C1 segment of cervical spinal cord (tissue), 14 donors: ENCODE results near the gene CD82.
A peak's percentile ranks its signal among the peaks of the same experiment; 100 is the strongest.
"Not testable (repeated sequence)": the region's sequence is repeated elsewhere in the genome, so short reads cannot be mapped to it uniquely, and the experiment has no call there.

Experiments
- DNase-seq, 14 donors: peaks; one replicate each; lab custom pipeline; 2025; lab: John Stamatoyannopoulos, UW

CD82 gene

DNA sequence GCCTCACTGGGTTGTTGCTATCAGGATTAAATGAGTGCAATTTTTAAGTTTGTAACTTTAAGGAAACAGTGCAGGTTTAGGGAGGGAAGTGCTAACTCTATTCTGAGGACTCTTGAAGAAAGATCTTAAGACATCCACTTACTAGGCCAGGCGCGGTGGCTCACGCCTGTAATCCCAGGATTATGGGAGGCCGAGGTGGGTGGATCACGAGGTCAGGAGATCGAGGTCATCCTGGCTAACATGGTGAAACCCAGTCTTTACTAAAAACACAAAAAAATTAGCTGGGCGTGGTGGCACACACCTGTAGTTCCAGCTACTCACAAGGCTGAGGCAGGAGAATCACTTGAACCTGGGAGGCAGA lies 5.5 kb upstream of the CD82 start:
- DNase-seq: not testable (repeated sequence)

GRCh38 chr11:44561275-44561805 lies 4.1 kb upstream of the CD82 start:
- no peak for DNase-seq

- DNase-seq: no peak
Observed at GRCh38 chr11:44561964-44562734, 3.3 kb upstream of the CD82 start.

DNA sequence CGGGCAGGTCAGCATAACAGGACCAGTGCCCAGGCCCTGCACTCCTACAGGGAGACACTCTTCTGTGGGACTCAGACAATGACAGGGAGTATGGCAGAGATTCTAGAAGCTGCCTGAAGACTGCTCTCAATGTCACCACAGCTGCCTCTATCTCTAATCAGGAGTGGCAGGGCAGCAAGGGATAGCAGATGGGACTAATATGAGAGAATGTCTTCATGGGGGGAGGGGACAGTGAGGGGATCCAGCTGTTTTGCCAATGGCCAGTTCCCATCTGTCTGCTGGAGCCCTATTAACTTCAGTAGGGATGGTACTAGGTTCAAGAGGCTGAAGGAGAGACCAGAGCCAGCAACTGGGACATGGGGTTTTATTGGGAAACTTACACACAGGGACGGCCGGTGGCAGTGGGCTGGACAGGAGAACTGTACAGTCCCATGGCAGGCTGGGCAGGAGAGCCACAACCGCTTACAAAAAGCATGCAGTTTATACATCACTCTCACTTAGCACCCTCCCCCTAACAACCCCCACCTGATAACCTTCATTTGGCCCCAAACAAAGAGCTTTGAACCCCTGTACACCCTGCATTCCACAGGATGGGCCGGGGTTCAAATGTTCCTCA lies 2.5 kb upstream of the CD82 start:
- no peak for DNase-seq

GRCh38 chr11:44563711-44564110 lies 1.8 kb upstream of the CD82 start:
- DNase-seq: no peak

GRCh38 chr11:44564166-44564565 lies 1.3 kb upstream of the CD82 start:
- DNase-seq: no peak

GRCh38 chr11:44564670-44565210 lies 723 bp upstream of the CD82 start:
- peak in 4 of 14 donors; percentile 71 to 90 (median 80) for DNase-seq

DNA sequence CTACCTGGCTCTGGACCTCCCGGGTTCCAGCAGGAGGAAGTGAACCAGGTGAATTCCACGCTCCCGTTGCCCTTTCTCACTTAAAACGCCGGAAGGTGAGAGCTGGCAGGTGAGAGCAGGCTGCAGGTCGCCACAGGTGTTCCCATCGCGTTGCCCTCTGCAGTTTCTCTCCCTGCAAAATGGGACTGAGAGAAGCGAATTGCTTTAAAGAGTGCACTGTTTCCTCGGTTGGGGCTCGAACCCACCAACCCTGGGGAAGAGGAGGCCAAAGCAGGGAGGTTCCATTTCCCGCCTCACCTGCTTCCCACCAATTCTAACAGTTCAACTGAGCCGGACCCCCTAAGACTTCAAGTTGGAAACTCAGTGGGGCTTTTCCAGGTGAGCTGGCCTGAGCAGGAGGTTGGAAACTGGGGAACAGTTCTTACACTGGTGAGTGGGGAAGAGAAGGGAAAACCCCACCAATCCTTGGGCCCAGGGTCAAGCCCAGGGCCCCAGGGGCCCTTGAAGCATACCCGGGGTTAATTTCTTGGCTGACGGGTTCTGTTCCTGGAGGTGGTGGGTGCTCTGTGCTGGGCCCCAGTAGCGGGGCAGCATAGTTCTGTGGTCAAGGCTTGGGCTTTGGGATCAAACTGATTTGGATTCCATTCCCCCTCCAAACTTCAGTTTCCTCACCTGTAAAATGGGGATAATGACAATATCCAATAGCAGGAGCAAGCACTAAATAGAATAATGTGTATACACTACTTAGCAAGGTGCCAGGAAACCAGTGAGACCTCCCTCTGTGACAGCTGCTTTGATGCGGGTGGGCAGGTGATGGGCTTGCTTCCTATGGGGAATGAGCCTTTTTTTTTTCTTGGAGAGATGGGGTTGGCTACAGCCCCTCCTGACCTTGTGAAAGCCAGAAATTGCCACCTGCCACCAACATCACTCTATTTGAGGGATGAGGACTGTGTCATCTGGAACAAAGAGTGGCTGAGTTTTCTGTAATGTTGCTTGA lies 788 bp downstream of the CD82 start:
- DNase-seq: no peak

- peak in 1 of 14 donors; percentile 14 for DNase-seq
Observed at GRCh38 chr11:44566952-44567875, 1.8 kb downstream of the CD82 start.

DNA sequence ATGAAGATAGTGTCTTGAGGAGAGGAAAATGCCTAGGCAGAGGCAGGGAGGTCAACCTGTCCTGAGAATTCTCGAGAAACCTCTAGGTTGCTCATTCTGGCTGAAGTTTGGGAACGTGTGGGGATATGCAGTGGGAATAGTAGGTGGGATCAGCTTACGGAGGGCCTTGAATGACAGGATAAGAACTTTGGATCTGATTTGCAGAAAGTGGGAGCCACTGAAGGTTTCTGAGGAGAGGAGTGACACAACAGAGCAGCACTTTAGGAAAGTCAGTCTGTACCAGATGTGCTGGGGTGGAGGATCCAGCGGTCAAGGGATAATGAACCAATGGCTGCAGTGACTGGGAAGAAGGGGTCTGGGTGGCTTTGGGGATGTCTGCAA lies 2.4 kb downstream of the CD82 start:
- DNase-seq: no peak

- no peak for DNase-seq
Observed at GRCh38 chr11:44568331-44568657, 2.8 kb downstream of the CD82 start.

DNA sequence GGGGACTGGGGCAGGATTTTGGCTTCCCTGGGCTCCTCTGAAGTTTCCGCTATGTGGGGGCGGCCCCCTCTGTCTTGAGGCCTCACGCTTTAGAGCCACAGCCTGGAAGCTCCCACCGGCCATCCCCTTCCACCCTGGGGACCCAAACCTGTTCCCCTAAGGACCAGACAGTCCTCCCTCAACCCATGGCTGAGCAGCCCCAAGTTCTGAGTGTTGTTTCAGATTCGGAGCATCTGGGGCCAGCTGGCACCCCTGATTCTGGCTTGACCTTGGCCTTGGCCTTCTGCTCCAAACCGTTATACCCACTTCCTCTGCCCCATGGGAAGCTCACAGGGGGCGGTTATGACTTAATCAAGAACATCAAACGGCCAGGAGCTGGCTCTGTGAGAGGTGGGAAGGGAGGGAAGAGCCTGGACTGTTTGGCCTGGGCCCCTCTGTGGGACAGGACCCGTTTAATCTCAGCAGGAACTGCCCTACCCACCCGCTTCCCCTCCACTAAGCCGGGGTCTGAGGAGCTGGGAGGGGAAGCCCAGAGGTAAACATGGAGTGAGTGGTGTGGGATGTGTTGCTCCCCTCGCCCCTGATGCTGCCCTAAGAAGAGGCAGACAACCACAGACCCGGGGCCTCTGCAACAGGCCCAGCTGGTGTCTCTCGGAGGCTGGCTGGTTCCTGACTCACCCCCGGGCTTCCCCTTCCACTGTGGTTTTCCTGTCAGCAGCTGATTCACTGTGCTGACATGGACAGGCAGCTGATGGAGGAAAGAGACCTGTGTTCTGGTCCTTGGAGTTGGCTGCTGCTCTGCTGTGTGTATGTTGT lies 3.4 kb downstream of the CD82 start:
- DNase-seq: peak in 11 of 14 donors; percentile 15 to 88 (median 41)

DNA sequence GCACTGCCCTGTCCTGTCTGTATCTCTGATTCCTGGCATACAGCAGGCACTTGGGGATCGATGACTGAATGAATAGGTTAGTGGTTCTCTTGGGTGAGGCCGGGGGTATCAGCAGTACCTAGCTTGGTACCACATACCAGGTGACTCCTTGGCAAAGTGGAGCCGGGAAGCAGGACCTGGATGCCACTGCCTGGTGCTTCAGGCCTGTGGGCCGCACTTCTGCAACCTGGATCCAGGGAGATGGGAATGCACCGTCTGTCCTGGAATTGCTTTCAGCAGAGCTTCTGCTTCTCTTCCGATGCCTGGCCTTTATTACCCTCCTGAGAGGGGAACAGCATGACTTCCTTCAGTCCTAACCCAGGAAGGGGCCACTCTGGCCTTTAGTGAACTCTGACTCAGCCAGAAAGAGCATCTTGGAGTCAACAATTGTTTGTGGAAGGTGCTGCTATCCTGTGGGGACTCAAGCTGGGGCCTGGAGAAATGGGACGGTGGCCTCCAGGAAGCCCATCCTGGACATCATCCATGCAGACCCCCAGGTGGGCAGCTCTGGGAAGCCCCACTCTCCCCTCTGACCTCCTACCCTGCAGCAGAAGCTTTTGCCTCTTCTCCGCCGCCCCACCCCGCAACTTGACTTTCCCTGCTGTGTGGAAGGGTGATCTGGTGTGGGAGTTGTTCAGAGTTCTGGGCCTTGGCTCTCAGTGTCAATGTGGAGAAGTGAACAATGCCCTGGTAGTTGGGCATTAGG lies 5.1 kb downstream of the CD82 start:
- peak in 1 of 14 donors; percentile 23 for DNase-seq

DNA sequence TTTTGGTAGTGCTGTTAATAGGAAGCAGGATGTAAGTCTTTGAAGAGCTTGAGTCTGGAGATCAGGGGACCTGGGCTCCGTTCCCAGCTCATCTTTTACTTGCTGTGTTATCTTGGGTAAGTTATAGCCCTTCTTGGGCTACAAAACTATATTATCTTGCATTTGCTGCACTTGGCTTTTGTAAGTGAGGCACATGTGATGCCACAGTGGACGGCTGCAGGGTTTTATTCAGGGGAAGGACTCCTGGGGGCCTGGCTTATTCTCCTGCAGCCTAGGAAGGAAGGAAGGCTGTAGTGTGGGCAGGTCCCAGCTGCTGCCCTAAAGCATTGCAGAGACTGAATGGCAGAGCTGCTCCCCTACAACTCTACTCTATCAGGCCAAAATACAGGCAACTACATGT lies 6.4 kb downstream of the CD82 start:
- DNase-seq: no peak

- DNase-seq: no peak
Observed at GRCh38 chr11:44572436-44572835, 7.0 kb downstream of the CD82 start.

DNA sequence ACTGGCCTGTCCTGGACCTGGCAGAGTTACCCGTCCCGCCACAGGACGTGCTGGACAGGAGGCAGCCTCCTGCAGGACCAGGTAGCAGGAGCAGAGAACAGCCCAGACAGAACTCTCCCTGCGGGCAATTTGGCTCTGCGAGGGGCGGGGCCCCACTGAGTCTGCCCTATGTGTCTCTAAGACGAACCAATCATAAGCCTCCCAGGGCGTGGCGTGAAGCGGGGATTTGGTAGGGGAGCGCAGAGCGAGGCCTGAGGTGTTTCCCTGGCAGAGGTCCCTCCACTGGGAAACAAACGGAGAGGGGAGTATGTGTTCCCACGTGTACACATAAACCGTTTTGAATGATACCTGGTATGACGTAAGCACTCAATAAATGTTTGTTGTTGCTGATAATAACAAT lies 7.4 kb downstream of the CD82 start:
- no peak for DNase-seq

DNA sequence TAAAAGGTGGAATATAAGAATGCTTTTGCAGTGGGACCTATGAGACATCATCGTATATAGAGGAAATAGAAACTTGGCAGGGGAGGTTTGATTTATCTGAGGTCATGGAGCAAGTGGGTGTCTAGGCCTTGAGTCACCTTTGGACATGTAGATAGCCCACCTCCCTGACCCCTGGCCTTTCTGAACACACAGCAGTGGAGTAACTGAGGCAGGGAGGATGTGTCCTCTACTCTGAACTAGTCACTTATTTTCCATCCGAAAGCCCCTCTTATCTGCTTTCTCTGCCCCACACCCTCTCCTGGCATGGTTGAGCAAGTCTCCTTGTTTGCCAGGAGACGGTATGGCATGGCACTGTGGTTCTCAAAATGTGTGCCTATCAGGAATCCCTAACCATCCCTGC lies 7.9 kb downstream of the CD82 start:
- DNase-seq: no peak

GRCh38 chr11:44574610-44575287 lies 9.3 kb downstream of the CD82 start:
- no peak for DNase-seq

GRCh38 chr11:44575288-44575672 lies 9.8 kb downstream of the CD82 start:
- no peak for DNase-seq
